Epidermal melanocyte (primary cell): Measurements from ENCODE around the gene AGPAT2.

Experiments
- DNase-seq: peaks from one replicate; pipeline ENCODE4 v3.0.0; 2011; ENCODE audit warnings: low spot score; ENCODE audit not compliant: insufficient read length

AGPAT2 gene

DNA sequence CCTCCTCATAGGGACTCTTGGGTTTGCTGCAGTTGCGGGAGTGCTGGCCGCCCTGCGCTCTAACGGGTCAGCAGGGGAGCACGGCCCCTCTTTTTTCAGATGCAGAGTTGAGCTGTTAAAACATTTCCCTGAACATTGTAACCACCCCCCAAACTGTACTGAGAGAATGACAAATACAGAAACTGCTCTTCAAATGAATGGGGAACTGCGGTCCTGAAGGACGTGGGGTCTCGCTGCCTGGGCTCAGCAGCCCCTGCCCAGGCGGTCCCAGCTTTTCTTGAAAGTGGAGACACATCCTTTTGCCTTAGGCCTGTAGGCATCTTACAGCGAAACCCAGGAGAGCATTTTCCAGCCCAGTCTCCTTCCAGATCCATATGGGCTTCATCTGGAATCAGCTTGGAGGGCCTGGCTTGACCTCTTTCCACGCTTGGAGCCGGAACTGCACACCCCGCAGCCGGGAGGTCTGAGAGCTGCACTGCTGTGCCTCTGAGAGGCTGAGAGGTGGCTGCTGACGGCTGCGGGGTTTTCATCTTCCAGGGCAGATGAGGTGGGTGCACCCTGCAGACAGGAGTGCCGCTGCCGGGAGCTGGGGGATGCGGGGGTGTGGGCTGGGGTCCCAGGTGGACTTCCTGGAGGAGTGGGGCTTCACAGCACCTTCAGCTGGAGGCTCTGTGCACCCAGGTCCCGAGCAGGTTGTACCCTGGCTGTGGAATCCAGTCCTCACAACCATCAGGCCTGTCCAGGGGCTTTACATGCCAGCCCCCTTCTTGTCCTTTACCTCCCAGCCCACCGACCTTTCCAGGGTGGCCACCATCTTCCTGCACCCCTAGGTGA lies 1.2 kb upstream of the AGPAT2 start:
- no peak for DNase-seq

DNA sequence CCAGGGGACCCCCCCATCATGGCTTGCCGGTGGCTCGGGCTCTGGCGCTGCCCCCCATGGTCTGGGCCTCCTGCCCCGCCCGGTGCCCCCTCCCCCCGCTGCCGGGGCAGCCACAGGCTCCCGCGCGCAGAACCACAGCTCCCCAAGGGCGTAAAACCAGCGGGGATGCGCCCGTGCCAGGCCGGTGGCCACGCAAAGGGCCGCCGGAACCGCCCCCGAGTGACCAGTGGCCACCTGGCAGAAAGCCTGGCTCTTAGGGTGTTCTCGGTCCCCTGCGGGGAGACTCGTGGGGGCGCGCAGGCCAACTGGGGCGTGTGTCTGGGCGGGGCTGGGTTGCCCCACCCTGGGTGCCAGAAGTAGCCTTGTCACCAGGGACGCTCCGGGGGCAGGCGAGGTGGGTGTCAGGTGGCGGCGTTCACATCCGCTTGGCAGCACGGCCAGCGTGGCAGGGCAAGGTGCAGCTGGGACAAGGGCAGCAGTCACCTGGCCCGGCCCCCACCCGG lies 515 bp upstream of the AGPAT2 start:
- DNase-seq: no peak

DNA sequence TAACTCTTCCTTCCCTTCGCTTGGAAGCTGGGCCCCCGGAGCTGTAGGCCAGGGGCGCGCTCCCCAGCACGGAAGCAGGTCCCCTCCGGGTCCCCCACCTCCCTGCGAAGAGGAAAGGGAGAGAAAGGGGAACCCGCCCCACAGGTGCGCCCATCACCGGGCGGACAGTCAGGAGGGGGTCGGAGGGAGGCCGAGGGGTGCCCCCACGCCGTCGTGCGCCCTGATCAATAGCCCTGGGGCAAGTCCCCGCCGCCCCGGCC lies 793 bp downstream of the AGPAT2 start:
- no peak for DNase-seq

DNA sequence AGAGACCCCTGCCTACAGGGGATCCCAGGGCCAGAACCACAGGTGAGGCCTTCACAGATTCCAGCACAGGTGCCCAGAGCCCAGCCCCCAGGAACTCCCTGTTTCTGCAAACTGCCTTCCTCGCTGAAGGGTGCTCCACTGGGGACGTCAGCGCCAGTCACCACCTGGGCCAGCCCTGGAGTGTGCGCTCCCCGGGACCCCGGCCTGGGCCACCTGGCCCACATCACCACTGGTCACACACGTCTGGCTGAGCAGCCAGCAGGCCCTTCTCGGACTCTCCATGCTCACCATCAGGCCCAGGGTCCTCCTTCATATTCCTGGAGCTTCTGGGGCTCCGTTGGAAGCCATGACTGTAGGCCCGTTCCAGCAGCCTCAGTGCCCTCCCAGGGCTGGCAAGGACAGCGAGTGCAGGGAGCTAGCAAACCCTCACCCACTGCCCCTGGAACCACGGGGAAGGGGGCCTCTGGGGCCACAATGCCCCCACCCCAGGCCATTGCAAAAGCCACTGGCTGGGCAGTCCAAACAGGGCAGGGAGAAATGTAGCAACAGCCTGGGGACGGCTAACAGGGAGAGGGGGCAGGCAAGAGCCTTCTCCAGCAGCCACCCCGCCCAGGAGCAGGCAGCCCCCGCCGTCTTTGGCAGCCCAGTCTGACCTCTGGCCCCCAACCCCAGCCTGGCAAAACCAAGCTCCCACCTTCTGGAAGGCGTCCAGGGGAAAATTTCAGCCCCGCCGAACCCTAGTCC lies 1.3 kb downstream of the AGPAT2 start:
- no peak for DNase-seq

DNA sequence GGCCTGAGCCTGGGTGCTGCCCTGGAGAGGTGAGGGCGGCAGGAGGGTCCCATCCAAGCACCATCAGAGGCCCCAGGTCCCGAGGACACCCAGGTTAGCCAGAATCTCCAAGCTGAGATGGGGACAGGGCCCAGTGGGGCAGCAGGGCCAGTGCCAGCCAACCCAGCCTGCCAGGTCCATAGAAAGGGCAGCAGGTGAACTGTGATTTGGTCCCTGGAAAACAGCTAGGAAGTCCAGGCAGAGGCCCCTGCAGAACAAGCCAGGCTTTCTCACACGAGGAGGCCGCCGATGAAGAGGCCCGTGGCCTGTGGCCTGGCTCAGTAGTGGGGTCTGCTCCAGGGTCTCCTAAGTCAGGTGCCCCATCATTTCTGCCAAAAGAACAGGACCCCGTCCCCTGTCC lies 2.0 kb downstream of the AGPAT2 start:
- no peak for DNase-seq

DNA sequence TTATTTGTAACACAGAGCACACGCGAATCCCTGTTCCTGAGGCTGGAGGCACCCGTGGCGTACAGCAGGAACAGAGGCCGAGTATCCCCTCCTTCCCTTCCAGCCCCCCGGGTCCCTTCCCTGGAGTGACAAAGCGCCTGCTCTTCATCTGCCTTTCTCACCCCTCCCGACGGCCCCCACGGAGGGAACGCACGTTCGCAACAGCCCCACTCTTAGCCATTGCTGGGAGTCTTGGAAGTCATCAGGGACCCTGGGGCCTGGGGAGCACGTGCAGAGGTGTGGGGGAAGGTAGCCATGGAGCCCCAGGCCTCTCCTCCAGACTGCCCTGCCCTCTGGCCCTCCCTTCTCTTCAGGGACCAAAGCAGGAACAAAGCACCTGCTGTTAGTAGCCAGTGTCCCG lies 2.5 kb downstream of the AGPAT2 start:
- DNase-seq: no peak

DNA sequence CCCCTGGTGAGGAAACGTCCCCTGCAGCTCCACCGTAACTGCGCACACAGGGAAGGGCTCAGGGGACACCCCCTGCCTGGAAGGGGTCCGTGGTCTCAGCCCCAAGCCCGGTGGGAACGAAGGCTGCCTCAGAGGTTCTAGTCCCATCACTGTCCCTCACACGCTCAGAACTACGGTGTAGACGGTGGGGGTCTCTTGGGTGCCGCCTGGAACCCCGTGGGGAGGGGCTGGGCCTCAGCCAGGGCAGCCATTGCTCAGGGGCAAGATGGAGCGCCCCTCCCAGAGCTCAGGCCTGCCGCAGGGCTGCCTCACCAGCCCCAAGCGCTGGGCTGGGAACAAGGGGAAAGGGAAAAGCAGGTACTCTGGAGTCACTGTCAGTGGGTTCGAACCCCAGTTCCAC lies 2.9 kb downstream of the AGPAT2 start:
- DNase-seq: no peak

DNA sequence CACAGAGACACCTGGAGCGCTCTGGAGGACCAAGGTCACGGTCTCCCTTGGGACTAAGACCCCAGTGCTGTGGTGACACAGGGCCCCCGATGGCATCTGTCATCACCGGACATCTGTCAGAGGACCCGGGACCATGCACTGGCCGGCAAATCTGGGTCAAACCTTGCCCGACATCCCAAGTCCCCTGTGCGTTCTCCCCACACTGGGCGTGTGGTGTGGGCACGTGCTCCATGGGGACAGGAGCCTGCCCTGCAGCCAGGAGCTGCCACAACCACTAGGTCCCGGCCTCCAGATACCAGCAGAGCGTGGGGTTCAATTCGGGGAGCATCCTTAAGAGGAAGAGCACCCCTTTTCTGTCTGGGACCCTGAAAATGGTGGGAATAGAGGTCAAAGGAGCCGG lies 3.5 kb downstream of the AGPAT2 start:
- DNase-seq: no peak

DNA sequence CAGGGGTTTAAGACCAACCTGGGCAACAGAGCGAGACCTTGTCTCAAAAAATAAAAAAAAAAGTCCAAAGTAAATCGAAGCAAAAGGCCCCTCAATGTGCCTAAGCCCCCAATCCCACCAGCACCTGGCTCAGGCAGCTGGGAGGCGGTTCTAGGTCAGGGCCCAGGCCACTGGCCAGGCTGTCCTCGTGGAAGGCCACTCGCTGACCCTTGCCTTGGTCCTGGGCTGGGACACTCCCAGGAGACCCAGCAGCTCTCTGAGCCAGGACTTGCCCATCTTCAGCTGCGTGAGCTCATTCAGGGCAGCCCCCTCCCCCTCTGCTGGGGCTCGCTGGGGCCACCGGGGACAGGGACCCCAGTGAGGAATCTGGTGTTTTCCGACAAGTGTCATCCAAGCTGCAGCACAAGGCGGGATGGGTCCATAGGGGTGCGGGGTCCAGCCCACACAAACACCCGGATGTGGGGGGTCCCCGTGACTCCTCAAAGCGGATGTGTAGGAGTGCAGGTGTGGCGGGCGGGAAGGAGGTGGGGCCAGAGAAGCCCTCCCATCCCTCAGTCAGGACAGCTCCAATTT lies 4.0 kb downstream of the AGPAT2 start:
- DNase-seq: no peak

DNA sequence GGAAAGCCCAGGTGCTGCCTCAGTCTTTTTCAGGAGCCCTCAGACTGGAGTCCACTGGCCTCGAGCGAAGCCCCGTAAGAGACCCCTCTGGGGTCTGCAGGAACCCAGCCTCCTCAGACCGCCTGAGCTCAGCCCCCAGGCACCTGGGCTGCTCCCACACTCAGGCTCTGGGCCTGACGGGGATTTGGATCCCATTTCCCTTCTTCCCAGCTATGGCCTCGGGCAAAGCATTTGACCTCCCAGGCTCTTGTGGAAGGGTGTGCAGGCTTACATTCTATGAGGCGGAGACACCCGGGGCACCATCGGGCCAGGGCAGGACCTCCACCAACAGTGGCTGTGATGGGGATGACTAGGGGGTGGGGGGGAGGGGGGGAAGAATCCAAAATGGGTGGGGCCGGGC lies 4.5 kb downstream of the AGPAT2 start:
- no peak for DNase-seq

DNA sequence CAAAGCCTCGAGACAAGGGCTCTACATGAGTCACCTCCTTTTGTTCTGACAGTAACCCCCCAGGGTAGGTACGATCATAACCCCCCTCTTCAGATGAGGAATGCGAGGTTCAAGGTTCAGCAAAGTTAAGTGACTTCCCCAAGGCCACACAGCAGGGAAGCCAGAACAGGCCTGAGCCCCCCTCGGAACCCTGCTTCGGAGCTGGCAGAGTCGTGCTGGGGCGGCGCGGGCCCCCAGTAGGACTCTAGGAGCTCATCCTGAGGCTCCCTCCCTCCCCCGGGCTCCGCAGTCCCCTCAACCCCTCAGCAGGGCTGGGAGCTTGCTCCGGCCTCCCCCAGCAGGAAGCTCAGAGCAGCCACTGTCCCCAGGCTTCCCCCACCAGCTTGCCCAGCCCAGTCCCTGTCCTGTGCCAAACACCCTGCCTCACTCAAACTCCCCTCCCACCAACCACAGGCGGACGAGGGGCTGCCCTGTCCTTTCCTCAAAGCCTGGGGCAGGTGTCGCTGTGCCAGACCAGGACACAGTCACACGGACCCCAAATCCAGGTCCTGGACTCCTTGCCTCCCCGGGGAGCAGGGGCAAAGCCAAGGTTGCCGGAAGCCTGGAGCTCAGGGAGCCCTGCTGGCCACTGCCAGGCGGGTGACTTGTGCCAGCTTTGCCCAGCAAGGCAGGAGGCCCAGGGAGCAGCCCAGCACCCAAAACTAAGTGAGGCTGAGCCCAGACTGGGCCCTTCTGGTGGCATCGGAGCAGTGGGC lies 5.1 kb downstream of the AGPAT2 start:
- no peak for DNase-seq

DNA sequence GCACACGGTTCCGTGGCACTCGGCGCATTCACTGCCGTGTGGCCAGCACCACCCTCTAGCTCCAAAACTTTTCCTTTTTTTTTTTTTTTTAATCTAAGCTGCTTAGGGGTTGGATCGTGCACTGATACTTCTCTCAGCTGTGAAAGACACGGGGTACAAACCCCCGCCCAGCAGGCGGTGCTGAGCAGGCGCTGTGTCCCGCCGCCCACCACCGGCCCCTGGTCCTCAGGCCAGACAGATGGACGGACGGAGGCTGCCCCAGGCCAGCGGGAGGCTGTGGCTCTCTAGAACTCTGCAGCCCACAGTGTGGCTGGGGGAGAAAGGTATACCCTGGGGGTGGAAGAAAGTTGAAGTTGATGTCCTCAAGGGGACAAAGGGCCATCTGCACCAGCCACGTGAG lies 6.2 kb downstream of the AGPAT2 start:
- DNase-seq: no peak

DNA sequence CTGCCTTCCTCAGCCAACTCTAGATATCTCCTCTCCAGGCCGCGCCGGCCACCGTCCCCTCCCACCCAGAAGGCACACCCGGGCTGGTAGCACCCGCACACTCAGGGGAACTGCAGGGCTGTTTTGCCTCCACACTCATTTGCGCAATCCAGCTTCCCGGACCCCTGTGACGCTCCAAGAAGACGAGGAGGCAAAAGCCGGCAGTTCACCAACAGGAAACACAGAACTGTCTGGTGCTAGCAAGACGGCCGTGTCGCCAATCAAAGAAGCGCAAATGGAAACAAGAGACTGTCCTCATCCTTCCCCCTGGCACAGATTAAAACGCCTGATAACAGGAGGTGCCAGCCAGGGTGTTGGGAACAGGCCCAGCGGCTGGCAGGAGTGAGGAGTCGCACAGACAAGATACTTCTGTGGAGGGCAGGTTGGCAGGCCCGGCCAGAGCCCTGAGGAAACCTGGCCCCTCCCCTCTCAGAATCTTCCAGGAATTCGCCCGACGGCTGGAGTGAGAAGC lies 7.8 kb downstream of the AGPAT2 start:
- no peak for DNase-seq

DNA sequence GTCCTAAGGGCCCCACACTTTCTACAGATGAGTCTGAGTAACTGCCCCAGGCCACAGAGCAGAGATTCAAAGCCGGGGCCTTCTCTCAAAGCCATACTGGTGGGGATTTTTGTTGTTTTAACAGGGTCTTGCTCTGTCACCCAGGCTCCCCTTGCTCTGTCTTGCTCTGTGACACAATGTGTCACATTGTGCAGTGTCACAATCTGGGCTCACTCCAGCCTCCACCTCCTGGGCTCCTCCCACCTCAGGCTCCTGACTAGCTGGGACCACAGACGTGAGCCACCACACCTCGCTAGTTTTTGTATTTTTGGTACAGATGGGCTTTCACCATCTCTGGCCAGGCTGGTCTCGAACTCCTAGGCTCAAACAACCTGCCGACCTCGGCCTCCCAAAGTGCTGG lies 8.6 kb downstream of the AGPAT2 start:
- DNase-seq: no peak

DNA sequence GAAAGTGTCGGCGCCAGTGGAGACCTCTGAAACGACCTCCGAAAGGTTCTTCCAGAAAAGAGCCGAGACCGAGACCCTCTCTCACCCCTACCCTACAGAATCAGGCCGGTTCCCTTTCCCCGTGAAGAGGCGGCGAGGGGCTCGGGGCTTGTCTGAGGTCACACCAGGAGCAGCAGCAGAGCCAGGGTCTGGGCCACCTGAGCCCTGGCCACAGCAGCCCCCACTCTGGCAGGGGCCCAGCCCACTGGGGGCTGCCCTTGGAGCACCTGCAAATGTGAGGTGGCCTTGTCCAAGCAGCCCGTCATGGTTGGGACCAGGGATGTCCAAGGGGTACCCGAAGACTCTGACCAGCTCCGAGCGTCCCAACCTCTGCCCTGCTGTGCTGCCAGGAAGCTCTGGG lies 9.2 kb downstream of the AGPAT2 start:
- no peak for DNase-seq

DNA sequence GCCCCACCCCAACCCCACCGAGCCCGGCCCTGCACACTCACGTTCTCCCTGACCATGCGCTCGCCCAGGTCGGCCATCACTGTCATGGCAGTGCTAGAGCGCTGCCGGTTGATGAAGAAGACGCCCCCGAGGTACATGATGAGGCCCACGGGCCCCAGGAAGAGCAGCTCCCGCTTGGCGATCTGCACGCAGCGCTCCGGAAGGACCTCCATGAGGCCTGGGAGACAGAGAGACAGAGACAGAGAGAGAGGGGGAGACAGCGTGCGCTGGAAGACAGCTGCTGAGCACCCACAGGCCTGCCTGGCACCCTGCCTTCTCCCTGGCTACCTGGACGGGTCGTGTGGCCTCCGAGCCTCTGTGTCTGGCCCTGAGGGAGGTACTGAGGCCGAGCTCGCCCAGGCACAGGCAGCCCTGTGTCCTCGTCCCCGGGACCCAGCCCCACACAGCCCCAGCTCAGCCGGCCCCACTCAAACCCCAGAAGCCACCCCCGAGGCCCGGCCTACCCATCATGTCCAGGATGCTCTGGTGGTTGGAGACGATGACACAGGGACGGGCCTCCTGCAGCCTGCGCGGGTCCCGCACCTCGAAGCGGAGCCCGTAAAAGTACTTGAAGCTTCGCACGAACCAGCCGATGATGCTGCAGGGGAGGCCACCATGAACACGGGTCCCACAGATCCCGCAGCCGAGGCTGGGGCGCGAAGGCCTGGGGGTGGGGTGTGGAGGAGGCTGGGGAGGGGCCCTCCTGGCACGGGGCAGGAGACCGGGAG lies 10.2 kb downstream of the AGPAT2 start:
- DNase-seq: no peak

DNA sequence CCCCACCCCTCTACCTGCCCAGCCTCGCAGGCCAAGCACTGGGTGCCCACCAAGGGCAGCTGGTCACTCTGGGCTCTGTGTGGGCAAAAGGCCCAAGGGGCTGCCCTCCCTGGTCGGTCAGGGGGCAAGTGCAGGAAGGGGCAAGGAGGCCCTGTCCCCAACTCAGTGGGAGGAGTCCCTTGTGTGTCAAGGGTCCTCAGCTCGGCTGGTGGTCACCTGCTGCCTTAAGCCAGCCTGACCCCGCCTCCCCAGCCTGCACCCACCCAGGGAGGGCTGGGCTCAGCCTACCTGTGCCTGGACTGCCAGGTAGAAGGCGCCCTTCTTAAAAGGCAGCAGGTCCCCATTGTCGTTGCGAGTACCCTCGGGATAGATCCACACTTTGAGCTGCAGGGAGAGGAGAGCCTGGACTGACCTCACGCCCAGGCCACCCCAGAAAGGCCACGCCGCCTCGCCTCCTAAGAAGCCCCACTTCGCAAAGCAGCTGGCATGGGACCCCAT lies 10.9 kb downstream of the AGPAT2 start:
- DNase-seq: no peak

DNA sequence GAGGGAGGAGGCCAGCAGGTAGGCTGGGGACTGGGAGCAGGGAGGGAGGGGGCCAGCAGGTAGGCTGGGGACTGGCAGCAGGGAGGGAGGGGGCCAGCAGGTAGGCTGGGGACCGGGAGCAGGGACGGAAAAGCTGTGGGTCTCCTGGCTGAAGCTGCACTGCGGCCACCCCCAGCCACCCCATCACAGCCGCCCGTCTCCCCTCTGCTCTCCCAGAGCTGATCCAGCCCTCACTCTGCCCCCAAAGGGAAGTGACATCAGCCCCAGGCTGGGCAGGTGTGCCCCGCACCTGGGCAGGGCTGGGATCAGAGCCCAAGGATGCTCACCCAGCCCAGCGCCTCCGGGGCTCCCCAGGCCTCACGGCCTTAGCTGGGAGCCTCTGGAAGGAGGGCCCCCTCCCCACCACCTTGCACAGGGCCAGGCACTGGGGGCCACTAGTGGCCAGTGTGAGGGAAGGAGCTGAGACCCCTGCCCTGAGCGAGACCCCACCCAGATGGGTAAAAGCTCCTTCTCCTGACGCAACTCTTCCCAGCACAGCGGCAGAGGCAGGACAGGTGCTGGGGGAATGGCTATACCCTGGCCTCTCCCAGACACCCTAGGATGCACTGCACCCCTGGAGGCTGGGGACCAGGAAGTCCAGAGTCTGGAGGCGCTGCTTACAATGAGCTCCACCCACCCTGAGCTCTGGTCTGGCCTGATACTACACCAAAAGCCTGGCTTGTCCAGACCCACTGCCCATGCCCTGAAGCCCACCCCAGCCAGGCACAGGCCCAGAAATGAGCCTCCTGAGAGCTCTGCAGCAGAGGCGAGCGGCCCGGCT lies 11.6 kb downstream of the AGPAT2 start:
- DNase-seq: no peak

DNA sequence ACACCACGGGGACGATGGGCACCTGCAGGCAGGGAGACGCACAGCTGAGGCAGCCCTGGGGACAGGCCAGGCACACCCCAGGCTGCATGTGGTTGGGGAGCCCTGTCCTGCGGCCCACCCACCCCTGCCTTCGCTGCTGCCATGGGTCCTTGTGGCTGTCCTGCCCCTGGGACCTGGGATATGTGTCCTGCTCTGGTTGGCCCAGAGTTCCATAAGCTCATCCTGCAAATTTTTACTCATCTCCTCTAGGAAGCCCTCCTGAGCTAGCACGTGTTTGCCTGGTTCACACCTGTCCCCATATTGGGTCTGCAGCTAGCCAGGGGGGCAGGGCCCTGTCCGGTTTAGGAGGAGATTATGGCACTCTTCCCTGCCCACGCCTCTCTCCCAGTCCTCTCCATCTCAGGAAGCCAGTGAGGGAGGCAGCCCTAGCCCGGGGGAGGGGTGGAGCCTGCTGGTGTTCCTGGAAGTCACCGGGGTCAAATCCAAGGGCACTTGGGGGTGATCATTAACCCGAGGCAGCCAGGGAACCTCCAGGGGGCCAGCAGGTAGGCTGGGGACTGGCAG lies 12.4 kb downstream of the AGPAT2 start:
- DNase-seq: no peak
